Adrenal gland (tissue), 5 donors: Measurements from ENCODE around the gene DMTF1.

Experiments
- POLR2A ChIP-seq, 2 donors: fragments of 450-650 bp; IDR thresholded peaks; one replicate each; pipeline ENCODE4 v1.6.1; 2017; ENCODE audit warnings: antibody characterized with exemption in 2 of 2, mild to moderate bottlenecking in 2 of 2, moderate library complexity in 1 of 2
- TF ChIP-seq, protein P1 (sequence below), 6 experiments: fragments of 450-650 bp in 4 of 6; fragments of 200-600 bp in 2 of 6; sonication (generic) in 1 of 6; IDR thresholded peaks; 1 replicate in 5 of 6; 2 replicates in 1 of 6; pipeline versions ENCODE4 v1.5.1 to v1.8.0; 2016 to 2021; ENCODE audit warnings: antibody characterized with exemption in 6 of 6, mild to moderate bottlenecking in 2 of 6, moderate library complexity in 1 of 6
- donor health status: DM: no; HTN: no; CAD: no.

DNA sequence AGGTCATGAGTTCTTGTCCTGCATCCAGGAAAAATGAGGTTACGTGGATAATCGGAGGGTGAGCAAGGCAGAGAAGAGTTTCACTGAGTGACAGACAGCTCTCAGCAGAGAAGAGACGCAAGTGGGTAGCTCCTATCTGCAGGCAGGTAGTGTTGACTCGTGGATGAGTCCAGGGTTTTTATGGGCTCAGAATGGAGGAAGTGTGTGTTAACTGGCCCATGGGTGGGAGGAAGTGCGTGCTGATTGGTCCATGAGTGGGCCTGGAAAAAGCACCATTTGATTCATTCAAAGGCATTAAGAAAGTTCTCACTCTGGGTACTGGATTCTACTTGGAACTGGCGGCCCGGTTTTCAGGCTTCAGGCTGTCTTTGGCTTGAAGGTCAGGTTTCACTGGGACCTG lies 4.8 kb upstream of the DMTF1 start:
- TF ChIP-seq, protein P1, sequence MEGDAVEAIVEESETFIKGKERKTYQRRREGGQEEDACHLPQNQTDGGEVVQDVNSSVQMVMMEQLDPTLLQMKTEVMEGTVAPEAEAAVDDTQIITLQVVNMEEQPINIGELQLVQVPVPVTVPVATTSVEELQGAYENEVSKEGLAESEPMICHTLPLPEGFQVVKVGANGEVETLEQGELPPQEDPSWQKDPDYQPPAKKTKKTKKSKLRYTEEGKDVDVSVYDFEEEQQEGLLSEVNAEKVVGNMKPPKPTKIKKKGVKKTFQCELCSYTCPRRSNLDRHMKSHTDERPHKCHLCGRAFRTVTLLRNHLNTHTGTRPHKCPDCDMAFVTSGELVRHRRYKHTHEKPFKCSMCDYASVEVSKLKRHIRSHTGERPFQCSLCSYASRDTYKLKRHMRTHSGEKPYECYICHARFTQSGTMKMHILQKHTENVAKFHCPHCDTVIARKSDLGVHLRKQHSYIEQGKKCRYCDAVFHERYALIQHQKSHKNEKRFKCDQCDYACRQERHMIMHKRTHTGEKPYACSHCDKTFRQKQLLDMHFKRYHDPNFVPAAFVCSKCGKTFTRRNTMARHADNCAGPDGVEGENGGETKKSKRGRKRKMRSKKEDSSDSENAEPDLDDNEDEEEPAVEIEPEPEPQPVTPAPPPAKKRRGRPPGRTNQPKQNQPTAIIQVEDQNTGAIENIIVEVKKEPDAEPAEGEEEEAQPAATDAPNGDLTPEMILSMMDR (IDR thresholded peaks at IDR 0.05): no peak
- TF ChIP-seq POLR2A (IDR thresholded peaks at IDR 0.05): no peak
